ENCODE data around the gene BCAR1.

Gene BCAR1

GRCh38 chr16:75293772-75294171 lies 42.3 kb upstream of the BCAR1 start:
- H3K23ac ChIP-seq (ENCODE audit: low read length): no peak overlapping the region
- no CpG with 5 or more reads among the region's 6 CpGs for WGBS (ENCODE audit: extremely low coverage, insufficient coverage, insufficient read length)
- no peaks in the 10 kb centered on the region for H3K79me1 ChIP-seq (ENCODE audit: low read length)

GRCh38 chr16:75293173-75293572 lies 41.7 kb upstream of the BCAR1 start:
- Histone ChIP-seq H2AFZ (ENCODE audit: insufficient read depth, low read length, poor library complexity) (no peak overlapping the region), H3K79me1 (ENCODE audit: low read length) (no peaks in the 10 kb centered on the region), H3K27ac (ENCODE audit: low read depth, low read length) (no peak overlapping the region), H3K36me3 (ENCODE audit: control insufficient read depth in 1 of 2, insufficient read depth in 2 of 2, low read length in 2 of 2) (peaks cover 15 to 16% of the 10 kb centered on the region in 2 experiments), H3K4me2 (ENCODE audit: low read length) (no peak overlapping the region), H3K9me3 (ENCODE audit: insufficient read depth, low read depth, low read length) (no peaks in the 10 kb centered on the region), H3K4ac (ENCODE audit: low read depth, low read length) (no peak overlapping the region), H4K12ac (ENCODE audit: low read depth, low read length) (no peak overlapping the region), H3K27me3 (ENCODE audit: insufficient read depth, low read length) (no peaks in the 10 kb centered on the region), H3K4me1 (ENCODE audit: control insufficient read depth in 1 of 2, insufficient read depth in 2 of 2, low read length in 2 of 2) (peaks cover 2 to 4% of the 10 kb centered on the region in 2 experiments), H3K9ac (ENCODE audit: low read length) (no peak overlapping the region), H3K79me2 (ENCODE audit: control insufficient read depth, insufficient read depth, low read length, poor library complexity) (no peaks in the 10 kb centered on the region), H2BK5ac (ENCODE audit: low read depth, low read length, poor library complexity) (no peak overlapping the region), H2AK5ac (ENCODE audit: low read length) (no peak overlapping the region), H3K14ac (ENCODE audit: low read length) (no peak overlapping the region), H3K4me3 (ENCODE audit: low read depth, low read length) (no peak overlapping the region), H2BK12ac (ENCODE audit: low read length) (no peak overlapping the region), H2BK120ac (ENCODE audit: insufficient read depth, low read length, poor library complexity) (no peak overlapping the region), H3K23ac (ENCODE audit: low read length) (no peak overlapping the region), H3K18ac (ENCODE audit: low read length) (no peak overlapping the region), H4K91ac (ENCODE audit: low read depth, low read length) (no peak overlapping the region), H4K8ac (ENCODE audit: low read depth, low read length) (no peak overlapping the region)
- WGBS (ENCODE audit: extremely low coverage, insufficient coverage, insufficient read length): no CpG with 5 or more reads among the region's 4 CpGs
- no peak for DNase-seq

More at GRCh38 chr16:75293772-75294171, 42.3 kb upstream of the BCAR1 start:
- no peak overlapping the region for H2AFZ ChIP-seq (ENCODE audit: insufficient read depth, low read length, poor library complexity)
- no peak overlapping the region for H3K18ac ChIP-seq (ENCODE audit: low read length)
- H2AK5ac ChIP-seq (ENCODE audit: low read length): no peak overlapping the region
- H2BK12ac ChIP-seq (ENCODE audit: low read length): no peak overlapping the region
- H3K14ac ChIP-seq (ENCODE audit: low read length): no peak overlapping the region
- no peak overlapping the region for H4K12ac ChIP-seq (ENCODE audit: low read depth, low read length)
- no peak overlapping the region for H3K9ac ChIP-seq (ENCODE audit: low read length)
- H2BK5ac ChIP-seq (ENCODE audit: low read depth, low read length, poor library complexity): no peak overlapping the region
- no peak for DNase-seq
- H3K36me3 ChIP-seq (ENCODE audit: control insufficient read depth in 1 of 2, insufficient read depth in 2 of 2, low read length in 2 of 2): peaks cover 18% of the 10 kb centered on the region in 2 experiments
- H3K9me3 ChIP-seq (ENCODE audit: insufficient read depth, low read depth, low read length): no peaks in the 10 kb centered on the region
- no peak overlapping the region for H3K4me2 ChIP-seq (ENCODE audit: low read length)
- H3K79me2 ChIP-seq (ENCODE audit: control insufficient read depth, insufficient read depth, low read length, poor library complexity): no peaks in the 10 kb centered on the region
- no peak overlapping the region for H2BK120ac ChIP-seq (ENCODE audit: insufficient read depth, low read length, poor library complexity)
- no peak overlapping the region for H3K4me3 ChIP-seq (ENCODE audit: low read depth, low read length)
- H3K4me1 ChIP-seq (ENCODE audit: control insufficient read depth in 1 of 2, insufficient read depth in 2 of 2, low read length in 2 of 2): peaks cover 3 to 5% of the 10 kb centered on the region in 2 experiments
- no peak overlapping the region for H4K91ac ChIP-seq (ENCODE audit: low read depth, low read length)
- no peak overlapping the region for H3K27ac ChIP-seq (ENCODE audit: low read depth, low read length)
- H4K8ac ChIP-seq (ENCODE audit: low read depth, low read length): no peak overlapping the region
- H3K4ac ChIP-seq (ENCODE audit: low read depth, low read length): no peak overlapping the region
- H3K27me3 ChIP-seq (ENCODE audit: insufficient read depth, low read length): no peaks in the 10 kb centered on the region

GRCh38 chr16:75292691-75293090 lies 41.3 kb upstream of the BCAR1 start:
- H3K9me3 ChIP-seq (ENCODE audit: insufficient read depth, low read depth, low read length): no peaks in the 10 kb centered on the region
- H3K79me2 ChIP-seq (ENCODE audit: control insufficient read depth, insufficient read depth, low read length, poor library complexity): no peaks in the 10 kb centered on the region
- WGBS (ENCODE audit: extremely low coverage, insufficient coverage, insufficient read length): no CpG with 5 or more reads among the region's 3 CpGs
- no peak for DNase-seq
- H3K4me3 ChIP-seq (ENCODE audit: low read depth, low read length): no peak overlapping the region
- no peak overlapping the region for H2BK5ac ChIP-seq (ENCODE audit: low read depth, low read length, poor library complexity)
- H3K79me1 ChIP-seq (ENCODE audit: low read length): no peaks in the 10 kb centered on the region
- H4K91ac ChIP-seq (ENCODE audit: low read depth, low read length): no peak overlapping the region
- no peak overlapping the region for H2BK120ac ChIP-seq (ENCODE audit: insufficient read depth, low read length, poor library complexity)
- H3K9ac ChIP-seq (ENCODE audit: low read length): no peak overlapping the region
- H3K4ac ChIP-seq (ENCODE audit: low read depth, low read length): no peak overlapping the region
- H2BK12ac ChIP-seq (ENCODE audit: low read length): no peak overlapping the region
- peaks cover 14 to 15% of the 10 kb centered on the region in 2 experiments for H3K36me3 ChIP-seq (ENCODE audit: control insufficient read depth in 1 of 2, insufficient read depth in 2 of 2, low read length in 2 of 2)
- H3K14ac ChIP-seq (ENCODE audit: low read length): no peak overlapping the region
- H3K27ac ChIP-seq (ENCODE audit: low read depth, low read length): no peak overlapping the region
- no peak overlapping the region for H3K23ac ChIP-seq (ENCODE audit: low read length)
- no peak overlapping the region for H3K4me2 ChIP-seq (ENCODE audit: low read length)
- no peak overlapping the region for H3K18ac ChIP-seq (ENCODE audit: low read length)
- no peak overlapping the region for H2AK5ac ChIP-seq (ENCODE audit: low read length)
- no peak overlapping the region for H4K8ac ChIP-seq (ENCODE audit: low read depth, low read length)
- no peak overlapping the region for H2AFZ ChIP-seq (ENCODE audit: insufficient read depth, low read length, poor library complexity)
- peaks cover 2 to 4% of the 10 kb centered on the region in 2 experiments for H3K4me1 ChIP-seq (ENCODE audit: control insufficient read depth in 1 of 2, insufficient read depth in 2 of 2, low read length in 2 of 2)
- H3K27me3 ChIP-seq (ENCODE audit: insufficient read depth, low read length): no peaks in the 10 kb centered on the region
- no peak overlapping the region for H4K12ac ChIP-seq (ENCODE audit: low read depth, low read length)

GRCh38 chr16:75289189-75289588 lies 37.8 kb upstream of the BCAR1 start:
- no peak overlapping the region for H3K4me3 ChIP-seq (ENCODE audit: low read depth, low read length)
- no peak overlapping the region for H2BK120ac ChIP-seq (ENCODE audit: insufficient read depth, low read length, poor library complexity)
- H2AK5ac ChIP-seq (ENCODE audit: low read length): no peak overlapping the region
- no peak overlapping the region for H3K4me2 ChIP-seq (ENCODE audit: low read length)
- no peak overlapping the region for H3K4ac ChIP-seq (ENCODE audit: low read depth, low read length)
- H3K23ac ChIP-seq (ENCODE audit: low read length): no peak overlapping the region
- no peak overlapping the region for H3K18ac ChIP-seq (ENCODE audit: low read length)
- H2BK12ac ChIP-seq (ENCODE audit: low read length): no peak overlapping the region
- no peak overlapping the region for H3K9ac ChIP-seq (ENCODE audit: low read length)
- no peak overlapping the region for H2AFZ ChIP-seq (ENCODE audit: insufficient read depth, low read length, poor library complexity)
- no peaks in the 10 kb centered on the region for H3K27me3 ChIP-seq (ENCODE audit: insufficient read depth, low read length)
- H3K4me1 ChIP-seq (ENCODE audit: control insufficient read depth in 1 of 2, insufficient read depth in 2 of 2, low read length in 2 of 2): peaks cover 2 to 4% of the 10 kb centered on the region in 2 experiments
- no peak overlapping the region for H4K8ac ChIP-seq (ENCODE audit: low read depth, low read length)
- no peak overlapping the region for H3K14ac ChIP-seq (ENCODE audit: low read length)
- H4K12ac ChIP-seq (ENCODE audit: low read depth, low read length): no peak overlapping the region
- peaks cover 8 to 10% of the 10 kb centered on the region in 2 experiments for H3K36me3 ChIP-seq (ENCODE audit: control insufficient read depth in 1 of 2, insufficient read depth in 2 of 2, low read length in 2 of 2)
- H3K79me2 ChIP-seq (ENCODE audit: control insufficient read depth, insufficient read depth, low read length, poor library complexity): no peaks in the 10 kb centered on the region
- H4K91ac ChIP-seq (ENCODE audit: low read depth, low read length): no peak overlapping the region
- no peaks in the 10 kb centered on the region for H3K9me3 ChIP-seq (ENCODE audit: insufficient read depth, low read depth, low read length)
- no peaks in the 10 kb centered on the region for H3K79me1 ChIP-seq (ENCODE audit: low read length)
- no peak for DNase-seq
- no peak overlapping the region for H3K27ac ChIP-seq (ENCODE audit: low read depth, low read length)
- no peak overlapping the region for H2BK5ac ChIP-seq (ENCODE audit: low read depth, low read length, poor library complexity)
